Brain microvascular endothelial cell (primary cell): Measurements from ENCODE around the gene NDUFV3.

Experiments
- DNase-seq: peaks from one replicate; pipeline ENCODE4 v3.0.0-alpha.2; 2020
- H3K27ac ChIP-seq: fragments of 250-450 bp; sonication (Bioruptor Pico); 2 replicates; pipeline ENCODE4 v1.5.1; 2020; ENCODE audit warnings: mild to moderate bottlenecking, moderate library complexity
- H3K27me3 ChIP-seq: fragments of 250-450 bp; sonication (Bioruptor Pico); replicated peaks from 2 replicates; pipeline ENCODE4 v1.5.1; 2020; ENCODE audit warnings: mild to moderate bottlenecking
- H3K36me3 ChIP-seq: fragments of 250-450 bp; sonication (Bioruptor Pico); replicated peaks from 2 replicates; pipeline ENCODE4 v1.5.1; 2020; ENCODE audit warnings: mild to moderate bottlenecking
- H3K4me3 ChIP-seq: 2 replicates; pipeline ENCODE4 v1.5.1; 2011; ENCODE audit warnings: low read depth, mild to moderate bottlenecking, control low read depth, low read length, moderate library complexity
- CTCF ChIP-seq: IDR thresholded peaks from 2 replicates; pipeline ENCODE4 v1.5.1; 2011; ENCODE audit warnings: low read depth, mild to moderate bottlenecking, moderate library complexity, low read length, control low read depth, inconsistent platforms; ENCODE audit errors: missing control alignments
- in situ Hi-C: cut with HindIII; loops from 2 replicates; pipeline ENCODE4 v1.10.0; 2017; ENCODE audit warnings: low sequenced_read_pairs, low pct_ligation_motif_present

NDUFV3 gene

GRCh38 chr21:42855937-42856335, 37.2 kb upstream of the NDUFV3 start:
- in situ Hi-C loops: no loop called here
- Histone ChIP-seq H3K27me3 (no peaks in the 10 kb centered on the region), H3K27ac (no peak overlapping the region), H3K4me3 (no peak overlapping the region), H3K36me3 (peaks cover 68% of the 10 kb centered on the region)
- DNase-seq: no peak
- TF ChIP-seq CTCF: no peak

GRCh38 chr21:42857216-42857615, 35.9 kb upstream of the NDUFV3 start:
- peaks cover 66% of the 10 kb centered on the region for H3K36me3 ChIP-seq
- H3K4me3 ChIP-seq: no peak overlapping the region
- DNase-seq: no peak
- no peaks in the 10 kb centered on the region for H3K27me3 ChIP-seq
- TF ChIP-seq CTCF: no peak
- no peak overlapping the region for H3K27ac ChIP-seq
- in situ Hi-C loops: no loop called here

- H3K27ac ChIP-seq: no peak overlapping the region
- TF ChIP-seq CTCF: no peak
- no peaks in the 10 kb centered on the region for H3K27me3 ChIP-seq
- no peak overlapping the region for H3K4me3 ChIP-seq
- no peak for DNase-seq
- in situ Hi-C loops: no loop called here
- H3K36me3 ChIP-seq: peaks cover 66% of the 10 kb centered on the region
Observed at GRCh38 chr21:42858185-42858847, 34.8 kb upstream of the NDUFV3 start.

GRCh38 chr21:42858957-42859890, 33.9 kb upstream of the NDUFV3 start:
- peaks cover 58% of the 10 kb centered on the region for H3K36me3 ChIP-seq
- DNase-seq: no peak
- no peak overlapping the region for H3K27ac ChIP-seq
- in situ Hi-C loops: no loop called here
- no peak for TF ChIP-seq CTCF
- no peaks in the 10 kb centered on the region for H3K27me3 ChIP-seq
- H3K4me3 ChIP-seq: no peak overlapping the region

- DNase-seq: no peak
- no peaks in the 10 kb centered on the region for H3K27me3 ChIP-seq
- peaks cover 55% of the 10 kb centered on the region for H3K36me3 ChIP-seq
- no peak overlapping the region for H3K4me3 ChIP-seq
- H3K27ac ChIP-seq: no peak overlapping the region
- in situ Hi-C loops: no loop called here
- TF ChIP-seq CTCF: no peak
Observed at GRCh38 chr21:42859891-42860230, 33.2 kb upstream of the NDUFV3 start.
